ENCODE measurements around the gene FBLN5. TPM values are rescaled to one million over a fixed set of nuclear protein-coding genes. Genes with fewer than 3 reads are reported as not detected.
A peak's percentile ranks its signal among the peaks of the same experiment; 100 is the strongest.
"Not testable (repeated sequence)": the region's sequence is repeated elsewhere in the genome, so short reads cannot be mapped to it uniquely, and the experiment has no call there.

The FBLN5 gene
- total RNA-seq, 1 donor = 1.9 TPM

GRCh38 chr14:91910196-91910595 is 37.3 kb downstream of the FBLN5 start:
- DNase-seq (ENCODE audit: low read depth in 2 of 3, low spot score in 2 of 3) = no peak

- no peak for DNase-seq (ENCODE audit: low read depth in 2 of 3, low spot score in 2 of 3)
Measured at GRCh38 chr14:91906374-91906773, 41.1 kb downstream of the FBLN5 start.

GRCh38 chr14:91904956-91905645 is 42.4 kb downstream of the FBLN5 start:
- no peak for DNase-seq (ENCODE audit: low read depth in 2 of 3, low spot score in 2 of 3)

- DNase-seq (ENCODE audit: low read depth in 2 of 3, low spot score in 2 of 3) = no peak
Measured at GRCh38 chr14:91904483-91904882, 43.0 kb downstream of the FBLN5 start.

GRCh38 chr14:91903070-91903469 is 44.4 kb downstream of the FBLN5 start:
- no peak for DNase-seq (ENCODE audit: low read depth in 2 of 3, low spot score in 2 of 3)

GRCh38 chr14:91902336-91902735 is 45.2 kb downstream of the FBLN5 start:
- no peak for DNase-seq (ENCODE audit: low read depth in 2 of 3, low spot score in 2 of 3)

- no peak for DNase-seq (ENCODE audit: low read depth in 2 of 3, low spot score in 2 of 3)
Measured at GRCh38 chr14:91901449-91902226, 45.9 kb downstream of the FBLN5 start.

GRCh38 chr14:91899806-91900205 is 47.7 kb downstream of the FBLN5 start:
- no peak for DNase-seq (ENCODE audit: low read depth in 2 of 3, low spot score in 2 of 3)

GRCh38 chr14:91899213-91899612 is 48.3 kb downstream of the FBLN5 start:
- DNase-seq (ENCODE audit: low read depth in 2 of 3, low spot score in 2 of 3) = no peak

GRCh38 chr14:91898372-91898771 is 49.1 kb downstream of the FBLN5 start:
- DNase-seq (ENCODE audit: low read depth in 2 of 3, low spot score in 2 of 3) = no peak

GRCh38 chr14:91897716-91898115 is 49.8 kb downstream of the FBLN5 start:
- not testable (repeated sequence) for DNase-seq (ENCODE audit: low read depth in 2 of 3, low spot score in 2 of 3)

GRCh38 chr14:91897106-91897701 is 50.3 kb downstream of the FBLN5 start:
- DNase-seq (ENCODE audit: low read depth in 2 of 3, low spot score in 2 of 3) = no peak

- no peak for DNase-seq (ENCODE audit: low read depth in 2 of 3, low spot score in 2 of 3)
Measured at GRCh38 chr14:91896419-91896818, 51.1 kb downstream of the FBLN5 start.

- DNase-seq (ENCODE audit: low read depth in 2 of 3, low spot score in 2 of 3) = no peak
Measured at GRCh38 chr14:91893669-91894068, 53.8 kb downstream of the FBLN5 start.

- DNase-seq (ENCODE audit: low read depth in 2 of 3, low spot score in 2 of 3) = peak in 1 of 3 donors; percentile 64
Measured at GRCh38 chr14:91893007-91893406, 54.5 kb downstream of the FBLN5 start.

GRCh38 chr14:91891721-91892220 is 55.7 kb downstream of the FBLN5 start:
- DNase-seq (ENCODE audit: low read depth in 2 of 3, low spot score in 2 of 3) = no peak

- no peak for DNase-seq (ENCODE audit: low read depth in 2 of 3, low spot score in 2 of 3)
Measured at GRCh38 chr14:91891101-91891500, 56.4 kb downstream of the FBLN5 start.

GRCh38 chr14:91890291-91890749 is 57.2 kb downstream of the FBLN5 start:
- DNase-seq (ENCODE audit: low read depth in 2 of 3, low spot score in 2 of 3) = peak in 1 of 3 donors; percentile 41

GRCh38 chr14:91889477-91890211 is 57.9 kb downstream of the FBLN5 start:
- DNase-seq (ENCODE audit: low read depth in 2 of 3, low spot score in 2 of 3) = no peak

- no peak for DNase-seq (ENCODE audit: low read depth in 2 of 3, low spot score in 2 of 3)
Measured at GRCh38 chr14:91888641-91889476, 58.6 kb downstream of the FBLN5 start.
